NB4 (cell line): ENCODE data around the gene SMAD5.

Experiments used
- CTCF ChIP-seq: IDR thresholded peaks from one replicate; pipeline ENCODE4 v1.5.1; 2012; ENCODE audit warnings: low read depth, low read length
- MAX ChIP-seq: IDR thresholded peaks from 2 replicates; pipeline ENCODE4 v1.6.1; 2011; ENCODE audit warnings: low read depth, low read length
- POLR2A ChIP-seq: IDR thresholded peaks from 2 replicates; pipeline ENCODE4 v1.6.1; 2011; ENCODE audit warnings: mild to moderate bottlenecking; ENCODE audit not compliant: insufficient read length; ENCODE audit errors: extremely low read depth

GRCh38 chr5:136198453-136198852 lies 65.8 kb downstream of the SMAD5 start:
- no peak for TF ChIP-seq POLR2A
- TF ChIP-seq CTCF: no peak
- no peak for TF ChIP-seq MAX
